Testis (tissue), 2 donors: ENCODE results near the gene POLR1E.

Experiments
- POLR2A ChIP-seq: fragments of 450-650 bp; IDR thresholded peaks from one replicate; pipeline ENCODE4 v1.6.1; 2017; ENCODE audit warnings: antibody characterized with exemption, mild to moderate bottlenecking, moderate library complexity
- TF ChIP-seq, protein P1 (sequence below), 3 experiments: fragments of 450-650 bp in 2 of 3; fragments of 200-600 bp in 1 of 3; sonication (generic) in 1 of 3; IDR thresholded peaks; one replicate each; pipeline ENCODE4 v1.5.1; 2016 to 2019; ENCODE audit warnings: antibody characterized with exemption in 3 of 3, mild to moderate bottlenecking in 2 of 3, moderate library complexity in 1 of 3

DNA sequence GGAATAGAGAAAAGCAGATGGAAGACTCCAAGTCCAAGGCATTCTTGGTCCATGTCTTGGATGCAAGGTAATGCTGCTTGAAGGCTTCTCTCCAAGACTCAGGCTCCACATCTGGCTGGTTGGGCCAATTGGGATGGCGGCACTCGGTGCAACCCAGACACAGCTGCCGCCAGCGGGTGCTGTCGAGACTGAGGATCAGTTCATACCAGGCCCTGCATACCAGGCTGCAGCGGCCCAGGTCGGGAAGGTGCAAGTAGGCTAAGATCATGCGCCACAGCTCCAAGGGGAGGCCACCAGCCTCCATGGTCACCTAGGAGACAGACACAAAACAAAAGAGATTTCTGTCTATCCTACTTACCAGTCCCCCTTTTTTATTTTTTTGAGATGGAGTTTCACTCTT is 55.7 kb downstream of the POLR1E start:
- TF ChIP-seq POLR2A: no peak
- TF ChIP-seq, protein P1, sequence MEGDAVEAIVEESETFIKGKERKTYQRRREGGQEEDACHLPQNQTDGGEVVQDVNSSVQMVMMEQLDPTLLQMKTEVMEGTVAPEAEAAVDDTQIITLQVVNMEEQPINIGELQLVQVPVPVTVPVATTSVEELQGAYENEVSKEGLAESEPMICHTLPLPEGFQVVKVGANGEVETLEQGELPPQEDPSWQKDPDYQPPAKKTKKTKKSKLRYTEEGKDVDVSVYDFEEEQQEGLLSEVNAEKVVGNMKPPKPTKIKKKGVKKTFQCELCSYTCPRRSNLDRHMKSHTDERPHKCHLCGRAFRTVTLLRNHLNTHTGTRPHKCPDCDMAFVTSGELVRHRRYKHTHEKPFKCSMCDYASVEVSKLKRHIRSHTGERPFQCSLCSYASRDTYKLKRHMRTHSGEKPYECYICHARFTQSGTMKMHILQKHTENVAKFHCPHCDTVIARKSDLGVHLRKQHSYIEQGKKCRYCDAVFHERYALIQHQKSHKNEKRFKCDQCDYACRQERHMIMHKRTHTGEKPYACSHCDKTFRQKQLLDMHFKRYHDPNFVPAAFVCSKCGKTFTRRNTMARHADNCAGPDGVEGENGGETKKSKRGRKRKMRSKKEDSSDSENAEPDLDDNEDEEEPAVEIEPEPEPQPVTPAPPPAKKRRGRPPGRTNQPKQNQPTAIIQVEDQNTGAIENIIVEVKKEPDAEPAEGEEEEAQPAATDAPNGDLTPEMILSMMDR (IDR thresholded peaks at IDR 0.05): no peak
